HUES48 (cell line): ENCODE data around the gene ZDHHC11.
"Not testable (repeated sequence)": the region's sequence is repeated elsewhere in the genome, so short reads cannot be mapped to it uniquely, and the experiment has no call there.

Experiments
- H3K27ac ChIP-seq: one replicate; pipeline ENCODE4 v1.7.0; 2013; ENCODE audit warnings: low read depth, low read length, inconsistent platforms
- H3K27me3 ChIP-seq: 2 replicates; pipeline ENCODE4 v1.6.1; 2013; ENCODE audit warnings: mild to moderate bottlenecking, low read length; ENCODE audit not compliant: control insufficient read depth, insufficient read depth
- H3K36me3 ChIP-seq: 2 replicates; pipeline ENCODE4 v1.6.1; 2013; ENCODE audit warnings: low read length; ENCODE audit not compliant: control insufficient read depth, insufficient read depth
- H3K4me1 ChIP-seq: 2 replicates; pipeline ENCODE4 v1.6.1; 2013; ENCODE audit warnings: mild to moderate bottlenecking, low read length; ENCODE audit not compliant: control insufficient read depth, insufficient read depth
- H3K4me3 ChIP-seq: 2 replicates; pipeline ENCODE4 v1.5.1; 2013; ENCODE audit warnings: mild to moderate bottlenecking, low read depth, low read length
- H3K9ac ChIP-seq: 2 replicates; pipeline ENCODE4 v1.6.1; 2013; ENCODE audit warnings: mild to moderate bottlenecking, low read depth, low read length, moderate library complexity
- H3K9me3 ChIP-seq: 2 replicates; pipeline ENCODE4 v1.6.1; 2013; ENCODE audit warnings: low read length; ENCODE audit not compliant: control insufficient read depth, insufficient read depth

Gene ZDHHC11

DNA sequence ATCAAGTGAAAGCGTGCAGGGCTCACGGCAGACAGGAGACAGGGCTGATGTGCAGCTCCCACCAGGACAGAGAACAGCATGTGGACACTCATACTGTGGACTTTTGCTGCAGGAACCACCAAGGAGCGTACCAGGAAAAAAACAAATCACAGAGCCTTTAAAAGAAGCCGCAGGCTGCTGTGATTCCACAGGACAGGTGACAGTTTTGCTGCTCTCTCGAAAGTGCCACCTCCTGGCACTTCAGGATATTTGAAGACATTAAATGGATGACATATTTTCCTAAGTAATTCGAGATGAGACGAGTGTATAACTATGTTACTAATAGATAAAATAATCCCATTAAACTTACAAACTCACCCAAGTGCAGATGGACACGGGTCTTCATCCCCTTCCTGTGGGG, 29.3 kb downstream of the ZDHHC11 start:
- Histone ChIP-seq H3K27me3 (no peaks in the 10 kb centered on the region), H3K4me3 (no peak overlapping the region), H3K4me1 (no peaks in the 10 kb centered on the region), H3K27ac (no peak overlapping the region), H3K9ac (no peak overlapping the region), H3K9me3 (no peaks in the 10 kb centered on the region), H3K36me3 (no peaks in the 10 kb centered on the region)

DNA sequence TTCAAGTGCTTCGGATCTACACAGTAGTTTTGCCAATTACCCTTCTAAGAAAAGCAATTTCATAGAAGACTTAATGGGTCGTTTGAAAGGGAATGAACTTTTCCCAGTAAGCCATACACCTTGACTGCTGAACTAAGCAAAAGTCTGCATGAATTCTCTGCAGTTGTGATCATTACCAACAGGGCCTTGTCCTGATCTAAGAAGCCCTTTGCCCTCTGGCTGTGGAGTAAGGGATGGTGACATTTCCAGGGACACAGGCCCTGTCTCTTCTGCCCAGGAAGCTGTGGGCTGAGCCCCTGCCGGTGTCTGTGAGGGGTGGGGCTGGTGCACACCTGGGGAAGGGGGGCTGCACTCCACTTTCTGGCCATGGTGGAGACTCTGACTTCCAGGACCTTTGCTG, 30.5 kb downstream of the ZDHHC11 start:
- H3K4me3 ChIP-seq, result no peak overlapping the region
- H3K9me3 ChIP-seq, result no peaks in the 10 kb centered on the region
- H3K27ac ChIP-seq, result no peak overlapping the region
- no peaks in the 10 kb centered on the region for H3K4me1 ChIP-seq
- H3K9ac ChIP-seq, result no peak overlapping the region
- no peaks in the 10 kb centered on the region for H3K27me3 ChIP-seq
- no peaks in the 10 kb centered on the region for H3K36me3 ChIP-seq

DNA sequence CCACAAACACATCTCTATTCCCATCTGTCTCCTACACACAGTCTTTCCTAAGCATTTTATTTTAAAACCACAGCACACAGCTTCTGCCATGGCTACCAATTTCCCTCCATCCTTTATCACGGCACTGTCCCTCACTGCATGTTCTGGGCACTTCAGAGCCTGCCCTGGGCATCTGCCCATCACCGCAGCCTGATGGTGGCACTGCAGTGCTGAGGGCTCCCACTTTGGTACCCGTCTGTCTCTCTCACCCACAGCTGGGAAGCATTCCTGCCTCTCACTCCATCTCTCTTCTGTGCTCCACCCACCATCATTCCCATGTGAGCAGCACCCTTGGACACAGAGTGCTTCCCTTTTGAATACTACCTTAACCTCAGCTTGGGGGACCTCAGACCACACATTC, 31.7 kb downstream of the ZDHHC11 start:
- no peak overlapping the region for H3K9ac ChIP-seq
- no peaks in the 10 kb centered on the region for H3K27me3 ChIP-seq
- H3K27ac ChIP-seq, result no peak overlapping the region
- H3K9me3 ChIP-seq, result no peaks in the 10 kb centered on the region
- no peaks in the 10 kb centered on the region for H3K36me3 ChIP-seq
- H3K4me1 ChIP-seq, result no peaks in the 10 kb centered on the region
- H3K4me3 ChIP-seq, result no peak overlapping the region

DNA sequence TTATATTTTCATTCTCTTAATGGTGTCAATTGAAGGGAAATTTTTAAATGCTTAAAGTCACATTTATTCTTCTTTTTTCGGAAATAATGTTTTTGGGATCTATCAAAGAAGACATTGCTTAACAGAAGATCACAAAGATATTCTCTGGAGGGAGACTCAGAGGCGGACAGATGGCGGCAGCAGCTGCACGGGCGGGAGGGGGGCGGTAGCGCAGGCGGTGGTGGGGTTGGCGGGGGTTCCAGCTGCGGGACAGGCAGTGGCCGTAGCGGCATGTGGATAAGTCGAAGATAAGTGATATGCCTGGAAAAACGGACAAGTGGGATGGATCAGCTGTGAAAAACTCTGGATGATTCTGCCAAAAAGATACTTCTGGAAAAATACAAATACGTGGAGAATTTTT, 34.6 kb downstream of the ZDHHC11 start:
- Histone ChIP-seq H3K27ac (no peak overlapping the region), H3K9ac (no peak overlapping the region), H3K36me3 (no peaks in the 10 kb centered on the region), H3K9me3 (no peaks in the 10 kb centered on the region), H3K27me3 (no peaks in the 10 kb centered on the region), H3K4me1 (no peaks in the 10 kb centered on the region), H3K4me3 (no peak overlapping the region)

DNA sequence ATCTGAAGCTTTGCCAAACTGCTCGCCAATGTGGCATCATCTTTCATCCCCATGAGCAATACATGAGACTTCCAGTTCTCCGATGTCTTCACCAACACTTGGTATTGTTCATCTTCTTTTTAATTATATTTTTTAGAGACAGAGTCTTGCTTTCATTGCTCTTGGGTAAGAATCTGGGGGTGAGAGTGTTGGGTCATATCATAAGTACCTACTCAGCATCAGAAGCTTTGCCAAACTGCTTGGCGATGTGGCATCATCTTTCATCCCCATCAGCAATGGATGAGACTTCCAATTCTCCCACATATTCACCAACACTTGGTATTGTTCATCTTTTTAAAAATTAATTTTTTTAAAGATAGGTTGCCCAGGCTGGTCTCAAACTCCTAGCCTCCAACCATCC, 35.3 kb downstream of the ZDHHC11 start:
- Histone ChIP-seq H3K9me3 (no peaks in the 10 kb centered on the region), H3K4me3 (no peak overlapping the region), H3K9ac (no peak overlapping the region), H3K27ac (no peak overlapping the region), H3K36me3 (no peaks in the 10 kb centered on the region), H3K27me3 (no peaks in the 10 kb centered on the region), H3K4me1 (no peaks in the 10 kb centered on the region)

DNA sequence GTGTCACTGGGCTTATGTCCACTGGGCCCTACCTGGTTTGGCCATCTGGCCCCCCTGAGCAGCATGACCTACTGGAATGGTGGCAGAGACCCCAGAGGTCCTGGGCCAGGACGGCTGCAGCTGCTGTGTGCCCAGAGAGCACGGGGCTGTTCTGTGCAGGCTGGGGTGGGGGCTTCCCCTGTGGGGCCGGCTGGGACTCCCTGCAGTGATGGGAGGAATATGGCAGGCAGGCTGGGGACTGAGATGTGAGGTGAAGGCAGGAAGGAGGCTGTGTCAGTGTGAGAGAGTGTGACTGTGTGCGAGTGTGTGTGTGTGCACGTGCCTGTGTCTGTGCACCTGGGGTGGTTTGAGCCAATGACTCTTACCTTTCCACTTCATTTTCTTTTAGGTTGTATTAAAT, 37.2 kb downstream of the ZDHHC11 start:
- not testable (repeated sequence) for H3K9ac ChIP-seq, H3K4me1 ChIP-seq, H3K9me3 ChIP-seq, H3K4me3 ChIP-seq, H3K27ac ChIP-seq, H3K36me3 ChIP-seq, H3K27me3 ChIP-seq

DNA sequence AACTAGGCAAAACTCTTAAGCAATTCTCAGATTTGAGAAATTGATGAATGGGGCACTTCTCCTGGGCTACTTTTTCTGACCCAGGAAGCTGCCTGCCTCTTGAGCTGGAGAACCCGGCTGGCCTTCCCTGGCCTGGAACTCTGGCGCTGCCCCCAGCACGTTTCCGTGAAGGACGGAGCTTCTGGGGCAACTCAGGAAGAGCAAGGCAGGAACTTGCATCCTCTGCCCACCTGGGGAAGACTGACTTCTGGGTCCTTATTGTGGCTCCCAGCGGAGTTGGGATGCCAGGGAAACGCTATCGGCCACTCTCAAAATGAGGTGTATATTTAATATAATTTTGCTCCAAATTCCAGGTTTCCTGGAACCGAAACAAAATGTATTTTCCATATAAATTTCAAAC, 39.4 kb downstream of the ZDHHC11 start:
- H3K27me3 ChIP-seq, H3K9ac ChIP-seq, H3K36me3 ChIP-seq, H3K4me1 ChIP-seq, H3K4me3 ChIP-seq, H3K27ac ChIP-seq, H3K9me3 ChIP-seq: not testable (repeated sequence)

DNA sequence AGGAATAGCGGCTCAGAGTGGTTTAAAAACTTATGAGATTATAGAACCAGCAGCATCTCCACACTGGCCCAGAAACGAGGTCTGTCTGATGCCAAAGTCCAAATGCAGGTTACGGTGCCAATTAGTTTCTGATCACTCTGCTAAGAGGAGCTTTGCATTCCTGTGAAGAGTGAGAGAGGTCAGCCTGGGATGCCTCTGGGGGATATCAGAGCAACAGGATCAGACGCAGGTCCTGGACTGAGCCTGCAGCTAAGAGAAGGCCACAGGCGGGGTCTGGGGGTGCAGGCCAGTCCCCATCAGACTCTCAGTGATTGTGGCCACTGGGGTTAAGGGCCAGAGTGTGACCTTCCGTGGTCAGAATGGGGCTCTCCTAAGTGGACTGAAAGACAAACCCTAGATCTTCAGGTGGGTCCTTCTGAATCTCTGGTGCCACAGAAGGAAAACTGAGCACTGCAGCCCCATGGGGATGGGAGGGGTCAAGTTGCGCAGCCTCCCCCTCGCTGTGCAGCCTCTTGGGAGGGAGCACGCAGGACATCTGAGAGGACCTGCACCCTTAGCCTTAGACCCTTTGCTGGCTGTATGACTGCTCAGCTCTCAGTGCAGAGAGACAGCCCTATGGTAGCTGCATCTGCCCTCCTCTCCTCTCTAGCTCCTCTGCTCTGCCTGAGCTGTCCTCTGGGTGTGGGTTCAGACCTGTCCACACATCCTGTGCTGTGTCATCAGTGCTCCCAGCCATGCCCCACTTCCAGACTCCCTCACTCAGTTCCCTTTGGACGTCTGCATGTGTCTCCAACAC, 42.9 kb downstream of the ZDHHC11 start:
- H3K9me3 ChIP-seq, H3K27ac ChIP-seq, H3K4me3 ChIP-seq, H3K36me3 ChIP-seq, H3K27me3 ChIP-seq, H3K9ac ChIP-seq, H3K4me1 ChIP-seq: not testable (repeated sequence)

DNA sequence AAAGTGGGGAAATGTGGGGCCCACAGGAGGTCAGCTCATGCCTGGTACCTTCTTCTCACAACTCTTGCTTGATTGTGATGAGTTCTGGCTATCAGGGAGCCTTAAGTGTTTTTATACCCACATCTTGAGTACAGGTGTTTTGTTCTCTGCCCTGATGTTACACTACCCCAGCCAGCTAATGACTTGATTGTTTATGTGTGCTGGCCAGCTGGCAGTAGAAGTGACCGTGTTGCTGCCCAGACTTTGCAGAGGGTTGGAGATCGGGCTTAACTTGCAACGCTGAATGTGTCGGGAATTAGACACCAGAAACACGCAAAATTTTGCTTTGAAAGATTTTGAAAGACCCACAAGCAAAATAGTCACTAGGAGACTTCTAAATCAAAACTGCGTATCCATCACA, 49.3 kb downstream of the ZDHHC11 start:
- Histone ChIP-seq H3K9ac (no peak overlapping the region), H3K9me3 (no peaks in the 10 kb centered on the region), H3K4me1 (no peaks in the 10 kb centered on the region), H3K36me3 (no peaks in the 10 kb centered on the region), H3K4me3 (no peak overlapping the region), H3K27ac (no peak overlapping the region), H3K27me3 (no peaks in the 10 kb centered on the region)

DNA sequence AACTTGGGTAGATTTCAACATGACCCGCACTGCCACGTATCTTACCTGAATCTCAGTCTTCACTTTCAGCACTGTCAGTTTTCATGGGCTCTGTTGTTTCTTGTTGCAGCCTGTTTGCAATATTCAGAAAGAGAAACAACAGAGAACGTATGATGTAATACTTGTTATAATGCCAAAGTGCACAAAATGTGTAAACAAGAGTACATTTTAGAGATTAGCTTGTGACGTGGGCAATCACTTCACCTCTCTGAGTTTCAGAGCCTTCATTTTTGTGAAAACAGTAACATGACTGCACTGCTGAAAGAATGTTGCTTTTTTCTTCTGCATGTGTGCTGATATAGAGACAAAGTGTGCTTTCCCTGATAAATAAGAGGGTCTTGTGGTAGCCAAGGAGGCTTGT, 49.7 kb downstream of the ZDHHC11 start:
- H3K27ac ChIP-seq, H3K36me3 ChIP-seq, H3K9me3 ChIP-seq, H3K4me3 ChIP-seq, H3K9ac ChIP-seq, H3K4me1 ChIP-seq, H3K27me3 ChIP-seq: not testable (repeated sequence)

DNA sequence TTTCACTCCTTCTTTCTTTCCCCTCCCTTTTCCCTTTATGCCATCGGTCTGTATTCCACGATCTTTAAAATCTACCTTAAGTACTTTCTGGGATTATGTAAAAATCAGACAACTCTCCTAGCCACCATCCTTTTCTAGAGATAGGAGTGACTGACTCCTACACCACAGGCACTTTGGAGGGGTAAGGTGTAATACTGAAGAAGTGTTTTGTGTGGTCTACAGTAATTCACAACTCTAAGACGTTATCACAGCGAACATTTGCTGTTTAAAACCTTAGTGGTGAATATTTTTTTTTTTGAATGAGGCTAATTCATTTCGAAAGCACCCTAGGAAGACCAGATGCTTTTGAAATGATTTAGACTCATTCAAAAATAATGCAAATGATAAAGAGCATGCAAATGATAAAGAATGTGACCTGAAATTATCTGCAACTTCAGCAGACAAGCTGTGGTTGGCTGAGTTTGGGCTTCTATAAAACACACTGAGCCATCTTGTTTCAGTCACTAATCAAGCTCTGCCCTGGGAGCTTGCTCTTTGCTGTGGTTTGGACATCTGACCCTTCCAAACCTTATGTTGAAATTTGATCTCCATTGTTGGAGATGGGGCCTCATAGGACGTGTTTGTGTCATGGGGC, 52.2 kb downstream of the ZDHHC11 start:
- not testable (repeated sequence) for H3K9me3 ChIP-seq

More for the DNA sequence above, 52.2 kb downstream of the ZDHHC11 start:
- not testable (repeated sequence) for H3K4me1 ChIP-seq, H3K27me3 ChIP-seq, H3K4me3 ChIP-seq, H3K36me3 ChIP-seq, H3K9ac ChIP-seq, H3K27ac ChIP-seq
